ENCODE measurements around the gene CIAPIN1.

DNA sequence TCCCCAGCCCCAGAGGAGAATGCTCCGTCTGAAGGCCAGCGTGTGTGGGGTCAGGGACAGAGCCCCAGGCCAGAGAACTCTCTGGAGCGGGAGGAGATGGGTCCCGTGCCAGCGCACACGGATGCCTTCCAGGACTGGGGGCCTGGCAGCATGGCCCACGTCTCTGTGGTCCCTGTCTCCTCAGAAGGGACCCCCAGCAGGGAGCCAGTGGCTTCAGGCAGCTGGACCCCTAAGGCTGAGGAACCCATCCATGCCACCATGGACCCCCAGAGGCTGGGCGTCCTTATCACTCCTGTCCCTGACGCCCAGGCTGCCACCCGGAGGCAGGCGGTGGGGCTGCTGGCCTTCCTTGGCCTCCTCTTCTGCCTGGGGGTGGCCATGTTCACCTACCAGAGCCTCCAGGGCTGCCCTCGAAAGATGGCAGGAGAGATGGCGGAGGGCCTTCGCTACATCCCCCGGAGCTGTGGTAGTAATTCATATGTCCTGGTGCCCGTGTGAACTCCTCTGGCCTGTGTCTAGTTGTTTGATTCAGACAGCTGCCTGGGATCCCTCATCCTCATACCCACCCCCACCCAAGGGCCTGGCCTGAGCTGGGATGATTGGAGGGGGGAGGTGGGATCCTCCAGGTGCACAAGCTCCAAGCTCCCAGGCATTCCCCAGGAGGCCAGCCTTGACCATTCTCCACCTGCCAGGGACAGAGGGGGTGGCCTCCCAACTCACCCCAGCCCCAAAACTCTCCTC is 64.5 kb downstream of the CIAPIN1 start:
- peak; percentile 21; the same call in 1 of the 2 replicates for TF ChIP-seq CTCF (IDR thresholded peaks at IDR 0.05)
- TF ChIP-seq ZFX (IDR thresholded peaks at IDR 0.05; ENCODE audit: borderline replicate concordance), result no peak

All from 22Rv1 (cell line).